ENCODE results near the gene MAPKAP1. TPM values are rescaled to one million over a fixed set of nuclear protein-coding genes. Genes with fewer than 3 reads are reported as not detected.

Gene MAPKAP1
- total and polyA plus RNA-seq, 2 experiments from 2014 or later: 68.4 to 98.5 TPM

DNA sequence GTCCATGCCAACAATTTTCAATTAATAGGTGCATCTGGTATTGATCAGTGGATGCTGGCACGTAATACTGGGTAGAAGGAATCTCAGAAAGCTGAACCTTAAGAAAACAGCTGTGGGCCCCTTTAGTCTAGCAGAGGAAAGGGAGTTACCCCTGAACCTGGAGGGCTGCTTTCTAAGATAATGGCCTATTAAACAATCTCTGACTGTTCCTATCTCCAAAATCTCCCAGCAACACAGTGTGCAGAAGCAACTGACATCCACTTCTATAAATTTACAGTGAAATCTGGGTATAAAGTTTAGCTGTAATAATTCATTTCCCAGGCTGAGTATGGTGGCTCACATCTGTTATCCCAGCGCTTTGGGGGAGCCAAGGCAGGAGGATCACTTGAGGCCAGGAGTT, 198.8 kb downstream of the MAPKAP1 start:
- no peaks in the 10 kb centered on the region; the same call in 1 of the 2 replicates for H3K79me2 ChIP-seq (replicated peaks; ENCODE audit: insufficient read depth)
- H3K27ac ChIP-seq (ENCODE audit: low read depth): no peak overlapping the region
- no peaks in the 10 kb centered on the region for H3K36me3 ChIP-seq (ENCODE audit: insufficient read depth)
- H3K4me1 ChIP-seq (ENCODE audit: insufficient read depth): peaks cover 23% of the 10 kb centered on the region
- Mint-ChIP-seq H3K36me3 (ENCODE audit: low read depth) (peaks cover 4% of the 10 kb centered on the region; the same call in 1 of the 3 replicates), H3K4me1 (peaks cover 31% of the 10 kb centered on the region), H3K27ac (no peak overlapping the region), H3K27me3 (ENCODE audit: insufficient read depth, low read depth, poor library complexity) (peaks cover 2% of the 10 kb centered on the region), H3K9me3 (no peaks in the 10 kb centered on the region), H3K4me3 (no peak overlapping the region)
- H3K4me3 ChIP-seq: no peak overlapping the region
- H4K20me1 ChIP-seq (replicated peaks; ENCODE audit: insufficient read depth): no peaks in the 10 kb centered on the region
- H3K27me3 ChIP-seq (ENCODE audit: insufficient read depth): no peaks in the 10 kb centered on the region
- DNase-seq (ENCODE audit: low spot score) (no peak), ATAC-seq (no peak)
- TF ChIP-seq POLR2AphosphoS5 (IDR thresholded peaks at IDR 0.05; ENCODE audit: low read depth): no peak
- H3K4me2 ChIP-seq: no peak overlapping the region
- H2AFZ ChIP-seq: no peak overlapping the region
- no peaks in the 10 kb centered on the region for H3F3A ChIP-seq (replicated peaks; ENCODE audit: low read depth)
- no peaks in the 10 kb centered on the region for H3K9me2 ChIP-seq (ENCODE audit: insufficient read depth)

- no peak overlapping the region for H3K27ac ChIP-seq (ENCODE audit: low read depth)
- Mint-ChIP-seq H3K9me3 (no peaks in the 10 kb centered on the region), H3K4me3 (no peak overlapping the region), H3K36me3 (ENCODE audit: low read depth) (peaks cover 4% of the 10 kb centered on the region; the same call in 1 of the 3 replicates), H3K4me1 (peaks cover 29% of the 10 kb centered on the region), H3K27ac (peak overlapping the region; percentile 64; the same call in 1 of the 2 replicates), H3K27me3 (ENCODE audit: insufficient read depth, low read depth, poor library complexity) (peaks cover 2% of the 10 kb centered on the region)
- H3K27me3 ChIP-seq (ENCODE audit: insufficient read depth): no peaks in the 10 kb centered on the region
- peaks cover 23% of the 10 kb centered on the region for H3K4me1 ChIP-seq (ENCODE audit: insufficient read depth)
- DNase-seq (ENCODE audit: low spot score): no peak
- no peak overlapping the region for H3K4me2 ChIP-seq
- no peaks in the 10 kb centered on the region for H4K20me1 ChIP-seq (replicated peaks; ENCODE audit: insufficient read depth)
- H3K9me2 ChIP-seq (ENCODE audit: insufficient read depth): no peaks in the 10 kb centered on the region
- no peak for ATAC-seq
- no peak overlapping the region for H3K4me3 ChIP-seq
- H3F3A ChIP-seq (replicated peaks; ENCODE audit: low read depth): no peaks in the 10 kb centered on the region
- H3K36me3 ChIP-seq (ENCODE audit: insufficient read depth): no peaks in the 10 kb centered on the region
- H3K79me2 ChIP-seq (replicated peaks; ENCODE audit: insufficient read depth): no peaks in the 10 kb centered on the region; the same call in 1 of the 2 replicates
- H2AFZ ChIP-seq: no peak overlapping the region
- TF ChIP-seq ZNF462 (CRISPR knock-in tag; IDR thresholded peaks at IDR 0.05): no peak
- no peak for TF ChIP-seq STAT1 (IDR thresholded peaks at IDR 0.05; ENCODE audit: unreplicated experiment)
- no peak for TF ChIP-seq POLR2AphosphoS5 (IDR thresholded peaks at IDR 0.05; ENCODE audit: low read depth)
- no peak for TF ChIP-seq ZNF114 (CRISPR knock-in tag; IDR thresholded peaks at IDR 0.05)
- TF ChIP-seq CREB1 (CRISPR knock-in tag; IDR thresholded peaks at IDR 0.05; ENCODE audit: low read depth): no peak
- TF ChIP-seq, protein P1, sequence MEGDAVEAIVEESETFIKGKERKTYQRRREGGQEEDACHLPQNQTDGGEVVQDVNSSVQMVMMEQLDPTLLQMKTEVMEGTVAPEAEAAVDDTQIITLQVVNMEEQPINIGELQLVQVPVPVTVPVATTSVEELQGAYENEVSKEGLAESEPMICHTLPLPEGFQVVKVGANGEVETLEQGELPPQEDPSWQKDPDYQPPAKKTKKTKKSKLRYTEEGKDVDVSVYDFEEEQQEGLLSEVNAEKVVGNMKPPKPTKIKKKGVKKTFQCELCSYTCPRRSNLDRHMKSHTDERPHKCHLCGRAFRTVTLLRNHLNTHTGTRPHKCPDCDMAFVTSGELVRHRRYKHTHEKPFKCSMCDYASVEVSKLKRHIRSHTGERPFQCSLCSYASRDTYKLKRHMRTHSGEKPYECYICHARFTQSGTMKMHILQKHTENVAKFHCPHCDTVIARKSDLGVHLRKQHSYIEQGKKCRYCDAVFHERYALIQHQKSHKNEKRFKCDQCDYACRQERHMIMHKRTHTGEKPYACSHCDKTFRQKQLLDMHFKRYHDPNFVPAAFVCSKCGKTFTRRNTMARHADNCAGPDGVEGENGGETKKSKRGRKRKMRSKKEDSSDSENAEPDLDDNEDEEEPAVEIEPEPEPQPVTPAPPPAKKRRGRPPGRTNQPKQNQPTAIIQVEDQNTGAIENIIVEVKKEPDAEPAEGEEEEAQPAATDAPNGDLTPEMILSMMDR (conservative IDR thresholded peaks at IDR 0.05; ENCODE audit: low read depth in 2 of 2): no peak
- TF ChIP-seq JUNB (IDR thresholded peaks at IDR 0.05; ENCODE audit: unreplicated experiment): no peak
- TF ChIP-seq NANOG (IDR thresholded peaks at IDR 0.05; ENCODE audit: borderline replicate concordance): no peak
- TF ChIP-seq EZH2phosphoT487 (IDR thresholded peaks at IDR 0.05; ENCODE audit: unreplicated experiment): no peak
- no peak for TF ChIP-seq ZNF331 (CRISPR knock-in tag; IDR thresholded peaks at IDR 0.05; ENCODE audit: low read depth)
- TF ChIP-seq REST (IDR thresholded peaks at IDR 0.05; ENCODE audit: unreplicated experiment): no peak
These were observed 199.8 kb downstream of the MAPKAP1 start for GRCh38 chr9:125507226-125507625.

Measured in GM23338 (cell line).